ENCODE data around the gene COPS8.

The COPS8 gene

GRCh38 chr2:237085248-237086221 lies at the start of gene COPS8:
Gene COPS8, plus strand, starts transcription at chr2:237085889. Its CDS starts 76 bp downstream, at chr2:237085965.
- peak; percentile 91 for DNase-seq

DNA sequence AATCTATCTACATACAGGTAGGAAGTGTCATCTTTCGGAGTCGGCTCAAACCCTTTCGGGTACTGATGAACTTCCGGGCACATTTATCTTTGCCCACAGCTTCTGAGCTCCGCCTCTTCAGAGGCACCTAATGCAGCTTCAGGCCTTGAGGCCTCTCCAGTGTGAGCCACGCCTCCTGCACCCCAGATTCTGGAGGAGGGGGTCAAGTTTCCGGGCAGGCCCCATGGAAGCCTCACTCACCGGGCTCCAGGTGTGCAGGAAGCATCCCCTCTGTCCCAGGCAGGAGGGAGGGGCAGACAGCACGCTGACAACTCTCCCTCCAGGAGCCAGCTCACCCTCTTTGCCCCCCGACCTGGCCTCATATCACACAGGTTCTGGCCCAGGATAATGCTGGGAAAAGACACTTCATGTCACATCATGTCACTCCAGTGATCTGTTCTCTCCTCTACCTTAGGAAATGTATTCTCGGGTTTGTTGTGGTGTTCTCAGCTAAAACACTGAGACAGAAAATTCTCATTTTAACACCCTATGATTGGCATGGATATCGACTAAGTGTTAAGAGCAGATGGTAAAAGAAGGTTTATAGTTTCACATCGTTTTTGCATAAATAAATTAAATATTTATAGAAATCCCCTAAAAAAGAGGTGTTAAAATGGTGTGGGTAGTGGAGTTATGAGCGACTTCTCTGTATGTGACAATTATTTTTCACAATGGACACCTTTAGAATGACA lies 46.2 kb upstream of the COPS8 start:
- DNase-seq = no peak

- DNase-seq = no peak
These were observed 44.5 kb upstream of the COPS8 start for GRCh38 chr2:237041231-237041630.

DNA sequence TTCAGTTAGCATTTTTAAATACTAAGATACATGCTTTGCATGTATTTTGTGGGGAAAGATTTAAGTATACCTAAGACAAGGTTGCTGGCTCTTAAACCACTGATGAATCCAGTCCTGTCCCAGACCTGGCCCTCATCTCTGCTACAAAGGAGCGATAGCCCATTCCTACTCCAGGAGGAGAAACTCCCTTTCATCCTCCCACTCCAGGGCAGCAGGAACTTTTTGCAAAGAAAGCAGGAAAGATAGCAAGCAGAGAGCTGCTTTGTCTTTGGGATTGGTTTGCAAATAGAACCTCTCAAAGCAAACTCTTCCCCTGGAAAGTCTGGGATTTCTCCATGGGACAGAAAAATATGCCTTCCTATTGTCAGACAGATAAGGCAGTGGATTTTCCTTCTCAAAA lies 43.6 kb upstream of the COPS8 start:
- DNase-seq = no peak

- no peak for DNase-seq
These were observed 41.8 kb upstream of the COPS8 start for GRCh38 chr2:237043866-237044265.

DNA sequence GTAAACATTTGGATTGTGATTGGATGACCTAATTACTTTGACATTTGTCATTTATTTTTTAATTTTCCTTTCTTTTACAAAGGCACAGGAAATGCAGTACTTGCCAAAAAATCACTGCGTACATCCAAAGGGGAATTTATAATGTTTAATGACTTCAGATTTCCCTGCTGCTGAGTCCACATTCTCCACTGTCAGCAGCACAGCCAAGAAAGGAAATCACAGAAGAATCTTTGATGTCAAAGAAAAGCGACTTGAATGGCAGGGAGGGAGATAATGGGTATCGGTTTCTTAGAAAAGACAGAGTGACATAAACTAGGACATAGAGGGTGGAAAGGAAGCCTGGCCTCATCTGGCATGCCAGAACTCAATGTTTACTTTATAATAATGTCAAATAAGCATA lies 41.4 kb upstream of the COPS8 start:
- no peak for DNase-seq

GRCh38 chr2:237045449-237045848 lies 40.2 kb upstream of the COPS8 start:
- no peak for DNase-seq

- no peak for DNase-seq
These were observed 37.1 kb upstream of the COPS8 start for GRCh38 chr2:237048595-237048994.

DNA sequence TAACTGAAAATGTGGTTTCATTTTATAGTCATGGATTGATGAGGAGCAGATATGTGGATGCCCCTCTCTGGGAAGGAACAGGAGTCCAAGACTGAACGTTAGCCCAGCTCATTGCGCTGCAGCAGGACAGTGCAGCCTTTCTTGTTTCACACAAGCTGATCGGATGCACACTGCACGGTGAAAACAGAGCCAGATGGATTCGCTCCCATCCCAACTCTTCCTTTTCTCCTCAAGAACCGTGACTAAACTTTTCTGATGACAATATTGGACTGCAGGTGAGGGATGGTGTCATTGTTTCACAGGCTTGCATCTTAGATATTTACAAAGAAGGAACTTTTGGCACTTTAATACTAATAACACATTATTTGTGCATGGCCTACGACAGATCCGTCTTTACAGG lies 33.8 kb upstream of the COPS8 start:
- DNase-seq = no peak

DNA sequence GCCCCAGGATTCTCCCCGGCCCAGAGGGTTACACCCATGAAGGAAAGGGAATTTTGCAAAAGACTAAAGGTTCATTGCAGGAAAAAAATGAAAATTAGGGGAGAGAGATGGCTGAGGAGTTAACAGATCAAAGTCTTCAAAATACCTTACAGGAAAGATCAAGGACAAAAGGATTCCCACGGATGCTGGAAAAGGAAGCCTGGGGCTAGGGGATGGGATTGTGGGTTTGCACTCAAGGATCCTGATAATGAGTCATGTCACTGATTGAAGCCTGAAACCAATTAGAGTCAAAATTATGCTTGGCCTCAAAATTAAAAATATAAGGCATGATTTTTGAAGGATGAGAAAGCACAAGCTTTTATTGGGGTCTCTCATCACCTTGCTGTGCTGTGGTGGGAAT lies 32.6 kb upstream of the COPS8 start:
- DNase-seq = no peak

GRCh38 chr2:237055386-237056100 lies 30.1 kb upstream of the COPS8 start:
- no peak for DNase-seq

- no peak for DNase-seq
These were observed 29.3 kb upstream of the COPS8 start for GRCh38 chr2:237056287-237056875.

- DNase-seq = no peak
These were observed 28.6 kb upstream of the COPS8 start for GRCh38 chr2:237057107-237057506.

DNA sequence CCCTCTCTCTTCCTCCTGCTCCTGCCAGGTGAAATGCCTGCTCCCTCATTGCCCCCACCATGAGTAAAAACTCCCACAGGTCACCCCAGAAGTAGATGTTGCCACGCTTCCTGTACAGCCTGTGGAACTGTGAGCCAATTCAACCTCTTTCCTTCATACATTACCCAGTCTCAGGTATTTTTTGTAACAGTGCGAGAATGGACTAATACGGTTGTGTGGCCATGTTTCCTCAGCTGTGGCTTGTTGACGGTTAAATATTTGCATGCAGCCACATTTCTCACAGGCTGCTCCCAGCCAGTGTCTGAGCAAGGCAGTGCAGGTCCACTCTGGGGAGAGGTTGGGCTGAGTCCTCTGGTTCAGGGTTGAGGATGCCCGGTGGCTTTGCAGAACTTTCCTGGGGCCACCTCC lies 27.8 kb upstream of the COPS8 start:
- no peak for DNase-seq

- DNase-seq = no peak
These were observed 27.3 kb upstream of the COPS8 start for GRCh38 chr2:237058423-237058822.

GRCh38 chr2:237059155-237059875 lies 26.4 kb upstream of the COPS8 start:
- no peak for DNase-seq

DNA sequence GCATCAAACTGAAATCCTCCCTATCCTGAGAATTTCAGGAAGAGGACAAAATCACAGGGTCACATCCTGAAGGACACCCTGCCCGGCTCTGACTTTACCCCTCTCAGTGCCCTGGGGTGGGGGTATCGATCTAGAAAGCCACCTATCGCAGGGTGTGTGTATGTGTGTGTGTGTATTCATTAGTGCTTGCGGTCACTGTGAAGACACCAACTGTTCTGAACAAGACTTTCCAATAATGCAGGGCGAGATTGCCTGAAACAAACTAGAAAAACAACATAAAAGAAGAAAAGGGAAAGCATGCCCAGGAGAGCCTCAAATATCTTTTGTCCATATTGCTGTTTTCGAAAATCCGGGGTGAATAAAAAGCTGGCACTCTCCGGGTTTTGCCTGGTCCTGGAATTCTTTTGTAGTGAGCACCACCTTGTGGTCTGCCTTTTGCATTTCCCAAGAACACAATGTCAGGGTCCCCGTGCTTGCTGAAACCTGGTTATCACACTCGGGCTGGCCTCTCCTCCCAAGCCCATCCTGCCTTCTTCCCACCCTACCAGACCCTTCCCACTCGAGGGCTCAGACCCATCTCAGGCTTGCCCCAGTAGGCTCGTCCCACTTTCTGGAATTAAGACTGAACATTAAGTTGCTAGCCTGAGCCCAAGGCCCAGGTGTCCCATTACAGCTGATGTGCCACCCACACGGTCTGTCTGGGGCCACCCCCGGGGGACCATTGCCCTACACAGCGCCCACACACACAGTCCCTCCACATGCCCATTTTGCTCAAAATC lies 25.0 kb upstream of the COPS8 start:
- DNase-seq = no peak

- DNase-seq = no peak
These were observed 24.3 kb upstream of the COPS8 start for GRCh38 chr2:237061356-237061755.

GRCh38 chr2:237062585-237062984 lies 23.1 kb upstream of the COPS8 start:
- no peak for DNase-seq

- no peak for DNase-seq
These were observed 21.3 kb upstream of the COPS8 start for GRCh38 chr2:237064203-237065070.

DNA sequence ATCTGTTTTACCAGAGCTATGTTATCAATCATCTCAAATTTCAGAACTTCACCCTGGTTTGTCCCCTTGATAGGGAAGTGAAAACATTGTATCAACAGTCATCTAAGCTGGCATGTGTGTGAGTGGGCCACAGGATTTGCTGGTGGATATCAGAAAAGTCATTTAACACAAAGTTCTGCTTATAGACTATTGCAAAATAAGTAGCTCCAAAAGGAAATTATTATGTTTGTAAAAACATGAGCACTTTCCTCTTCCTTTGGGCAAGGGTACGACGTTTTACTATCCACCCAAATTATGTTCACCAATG lies 20.7 kb upstream of the COPS8 start:
- DNase-seq = no peak

Measured in activated T-cell treated with anti-CD3 and anti-CD28 coated beads, Interleukin-2, amount 50 U/mL, for 1 hour (primary cell).